ENCODE measurements around the gene CRHR1.

The CRHR1 gene

GRCh38 chr17:45820052-45820780 lies 36.1 kb downstream of the CRHR1 start:
- H3K4me1 Mint-ChIP-seq: no peaks in the 10 kb centered on the region
- H3K27me3 Mint-ChIP-seq: peaks cover 11% of the 10 kb centered on the region
- no peak overlapping the region for H3K27ac Mint-ChIP-seq (ENCODE audit: low read depth)
- H3K36me3 Mint-ChIP-seq (ENCODE audit: insufficient read depth): no peaks in the 10 kb centered on the region
- ATAC-seq (replicated peaks; ENCODE audit: extremely low read depth, poor library complexity, severe bottlenecking): no peak
- DNase-seq (ENCODE audit: low spot score in 2 of 2): no peak
- H3K9me3 Mint-ChIP-seq: no peaks in the 10 kb centered on the region
- H3K4me3 Mint-ChIP-seq: no peak overlapping the region

- no peak for DNase-seq (ENCODE audit: low spot score in 2 of 2)
- Mint-ChIP-seq H3K27me3 (peaks cover 11% of the 10 kb centered on the region), H3K4me3 (no peak overlapping the region), H3K4me1 (no peaks in the 10 kb centered on the region), H3K9me3 (no peaks in the 10 kb centered on the region), H3K36me3 (ENCODE audit: insufficient read depth) (no peaks in the 10 kb centered on the region), H3K27ac (ENCODE audit: low read depth) (no peak overlapping the region)
- ATAC-seq (replicated peaks; ENCODE audit: extremely low read depth, poor library complexity, severe bottlenecking): no peak
Measured at GRCh38 chr17:45821147-45821546, 37.0 kb downstream of the CRHR1 start.

GRCh38 chr17:45823598-45823997 lies 39.5 kb downstream of the CRHR1 start:
- ATAC-seq (replicated peaks; ENCODE audit: extremely low read depth, poor library complexity, severe bottlenecking) (no peak), DNase-seq (ENCODE audit: low spot score in 2 of 2) (no peak)
- H3K27me3 Mint-ChIP-seq: peaks cover 26% of the 10 kb centered on the region
- no peaks in the 10 kb centered on the region for H3K4me1 Mint-ChIP-seq
- H3K36me3 Mint-ChIP-seq (ENCODE audit: insufficient read depth): no peaks in the 10 kb centered on the region
- H3K27ac Mint-ChIP-seq (ENCODE audit: low read depth): no peak overlapping the region
- no peaks in the 10 kb centered on the region for H3K9me3 Mint-ChIP-seq
- H3K4me3 Mint-ChIP-seq: no peak overlapping the region

GRCh38 chr17:45824475-45824874 lies 40.4 kb downstream of the CRHR1 start:
- H3K27ac Mint-ChIP-seq (ENCODE audit: low read depth): no peak overlapping the region
- DNase-seq (ENCODE audit: low spot score in 2 of 2): no peak

GRCh38 chr17:45824901-45825492 lies 40.9 kb downstream of the CRHR1 start:
- Mint-ChIP-seq H3K27me3 (peaks cover 36% of the 10 kb centered on the region), H3K4me3 (no peak overlapping the region), H3K27ac (ENCODE audit: low read depth) (no peak overlapping the region), H3K36me3 (ENCODE audit: insufficient read depth) (no peaks in the 10 kb centered on the region), H3K9me3 (no peaks in the 10 kb centered on the region), H3K4me1 (no peaks in the 10 kb centered on the region)
- ATAC-seq (replicated peaks; ENCODE audit: extremely low read depth, poor library complexity, severe bottlenecking) (no peak), DNase-seq (ENCODE audit: low spot score in 2 of 2) (no peak)

More at GRCh38 chr17:45824475-45824874, 40.4 kb downstream of the CRHR1 start:
- H3K4me1 Mint-ChIP-seq: no peaks in the 10 kb centered on the region
- no peak overlapping the region for H3K4me3 Mint-ChIP-seq
- H3K36me3 Mint-ChIP-seq (ENCODE audit: insufficient read depth): no peaks in the 10 kb centered on the region
- no peak for ATAC-seq (replicated peaks; ENCODE audit: extremely low read depth, poor library complexity, severe bottlenecking)
- H3K9me3 Mint-ChIP-seq: no peaks in the 10 kb centered on the region
- H3K27me3 Mint-ChIP-seq: peaks cover 35% of the 10 kb centered on the region

GRCh38 chr17:45825792-45826191 lies 41.7 kb downstream of the CRHR1 start:
- peaks cover 31% of the 10 kb centered on the region for H3K27me3 Mint-ChIP-seq
- H3K9me3 Mint-ChIP-seq: no peaks in the 10 kb centered on the region
- H3K27ac Mint-ChIP-seq (ENCODE audit: low read depth): no peak overlapping the region
- DNase-seq (ENCODE audit: low spot score in 2 of 2) (no peak), ATAC-seq (replicated peaks; ENCODE audit: extremely low read depth, poor library complexity, severe bottlenecking) (no peak)
- H3K4me3 Mint-ChIP-seq: no peak overlapping the region
- no peaks in the 10 kb centered on the region for H3K4me1 Mint-ChIP-seq
- H3K36me3 Mint-ChIP-seq (ENCODE audit: insufficient read depth): no peaks in the 10 kb centered on the region

- Mint-ChIP-seq H3K9me3 (no peaks in the 10 kb centered on the region), H3K36me3 (ENCODE audit: insufficient read depth) (no peaks in the 10 kb centered on the region), H3K4me1 (no peaks in the 10 kb centered on the region), H3K27me3 (peaks cover 25% of the 10 kb centered on the region), H3K4me3 (no peak overlapping the region), H3K27ac (ENCODE audit: low read depth) (no peak overlapping the region)
- ATAC-seq (replicated peaks; ENCODE audit: extremely low read depth, poor library complexity, severe bottlenecking) (no peak), DNase-seq (ENCODE audit: low spot score in 2 of 2) (no peak)
Measured at GRCh38 chr17:45826919-45827588, 42.9 kb downstream of the CRHR1 start.

GRCh38 chr17:45828171-45828570 lies 44.1 kb downstream of the CRHR1 start:
- no peak for DNase-seq (ENCODE audit: low spot score in 2 of 2)
- Mint-ChIP-seq H3K4me3 (no peak overlapping the region), H3K4me1 (no peaks in the 10 kb centered on the region), H3K36me3 (ENCODE audit: insufficient read depth) (no peaks in the 10 kb centered on the region), H3K27ac (ENCODE audit: low read depth) (no peak overlapping the region), H3K27me3 (peaks cover 25% of the 10 kb centered on the region), H3K9me3 (no peaks in the 10 kb centered on the region)
- no peak for ATAC-seq (replicated peaks; ENCODE audit: extremely low read depth, poor library complexity, severe bottlenecking)

- H3K4me1 Mint-ChIP-seq: no peaks in the 10 kb centered on the region
- peaks cover 25% of the 10 kb centered on the region for H3K27me3 Mint-ChIP-seq
- no peak for DNase-seq (ENCODE audit: low spot score in 2 of 2)
- no peak overlapping the region for H3K4me3 Mint-ChIP-seq
- no peak for ATAC-seq (replicated peaks; ENCODE audit: extremely low read depth, poor library complexity, severe bottlenecking)
- H3K36me3 Mint-ChIP-seq (ENCODE audit: insufficient read depth): no peaks in the 10 kb centered on the region
- H3K9me3 Mint-ChIP-seq: no peaks in the 10 kb centered on the region
- no peak overlapping the region for H3K27ac Mint-ChIP-seq (ENCODE audit: low read depth)
Measured at GRCh38 chr17:45828582-45829133, 44.5 kb downstream of the CRHR1 start.

- no peak overlapping the region for H3K4me3 Mint-ChIP-seq
- no peaks in the 10 kb centered on the region for H3K36me3 Mint-ChIP-seq (ENCODE audit: insufficient read depth)
- DNase-seq (ENCODE audit: low spot score in 2 of 2): no peak
- peaks cover 31% of the 10 kb centered on the region for H3K27me3 Mint-ChIP-seq
- no peak for ATAC-seq (replicated peaks; ENCODE audit: extremely low read depth, poor library complexity, severe bottlenecking)
- no peak overlapping the region for H3K27ac Mint-ChIP-seq (ENCODE audit: low read depth)
- H3K4me1 Mint-ChIP-seq: no peaks in the 10 kb centered on the region
- H3K9me3 Mint-ChIP-seq: no peaks in the 10 kb centered on the region
Measured at GRCh38 chr17:45833920-45834319, 49.8 kb downstream of the CRHR1 start.

GRCh38 chr17:45834471-45835396 lies 50.6 kb downstream of the CRHR1 start:
- no peak overlapping the region for H3K4me3 Mint-ChIP-seq
- ATAC-seq (replicated peaks; ENCODE audit: extremely low read depth, poor library complexity, severe bottlenecking): no peak
- H3K36me3 Mint-ChIP-seq (ENCODE audit: insufficient read depth): no peaks in the 10 kb centered on the region
- H3K9me3 Mint-ChIP-seq: no peaks in the 10 kb centered on the region
- DNase-seq (ENCODE audit: low spot score in 2 of 2): no peak
- no peaks in the 10 kb centered on the region for H3K4me1 Mint-ChIP-seq
- H3K27me3 Mint-ChIP-seq: peaks cover 24% of the 10 kb centered on the region
- H3K27ac Mint-ChIP-seq (ENCODE audit: low read depth): no peak overlapping the region

GRCh38 chr17:45835481-45835880 lies 51.4 kb downstream of the CRHR1 start:
- Mint-ChIP-seq H3K36me3 (ENCODE audit: insufficient read depth) (no peaks in the 10 kb centered on the region), H3K4me1 (no peaks in the 10 kb centered on the region), H3K9me3 (no peaks in the 10 kb centered on the region), H3K27ac (ENCODE audit: low read depth) (no peak overlapping the region), H3K4me3 (no peak overlapping the region), H3K27me3 (peaks cover 24% of the 10 kb centered on the region)
- ATAC-seq (replicated peaks; ENCODE audit: extremely low read depth, poor library complexity, severe bottlenecking): no peak
- DNase-seq (ENCODE audit: low spot score in 2 of 2): no peak
